HAP-1 (cell line): Measurements from ENCODE around the gene DNAI2.

Source experiments
- DNase-seq, 2 experiments: peaks; one replicate each; pipeline ENCODE4 v3.0.0-alpha.2; 2016 to 2020; ENCODE audit warnings: low spot score in 2 of 2
- H3K27me3 ChIP-seq: fragments of 250-450 bp; sonication (Bioruptor Pico); 2 replicates; pipeline ENCODE4 v1.5.1; 2020; ENCODE audit warnings: low read depth, mild to moderate bottlenecking, moderate library complexity
- H3K36me3 ChIP-seq: fragments of 250-450 bp; sonication (Bioruptor Pico); replicated peaks from 2 replicates; pipeline ENCODE4 v1.5.1; 2020; ENCODE audit warnings: mild to moderate bottlenecking
- H3K4me1 ChIP-seq: fragments of 250-450 bp; sonication (Bioruptor Pico); 2 replicates; pipeline ENCODE4 v1.5.1; 2020; ENCODE audit warnings: mild to moderate bottlenecking
- H3K4me3 ChIP-seq: fragments of 250-450 bp; sonication (Bioruptor Pico); 2 replicates; pipeline ENCODE4 v1.5.1; 2020; ENCODE audit warnings: mild to moderate bottlenecking, moderate library complexity
- H3K9me3 ChIP-seq: fragments of 250-450 bp; sonication (Bioruptor Pico); 2 replicates; pipeline ENCODE4 v1.5.1; 2020; ENCODE audit warnings: mild to moderate bottlenecking, moderate library complexity
- in situ Hi-C: fragments of 300-500 bp; cut with MboI; formaldehyde crosslinking; loops from 3 replicates; pipeline ENCODE4 v1.14.3; 2020; ENCODE audit warnings: low sequenced_read_pairs, inconsistent platforms, mixed read lengths

DNAI2 gene, protein sequence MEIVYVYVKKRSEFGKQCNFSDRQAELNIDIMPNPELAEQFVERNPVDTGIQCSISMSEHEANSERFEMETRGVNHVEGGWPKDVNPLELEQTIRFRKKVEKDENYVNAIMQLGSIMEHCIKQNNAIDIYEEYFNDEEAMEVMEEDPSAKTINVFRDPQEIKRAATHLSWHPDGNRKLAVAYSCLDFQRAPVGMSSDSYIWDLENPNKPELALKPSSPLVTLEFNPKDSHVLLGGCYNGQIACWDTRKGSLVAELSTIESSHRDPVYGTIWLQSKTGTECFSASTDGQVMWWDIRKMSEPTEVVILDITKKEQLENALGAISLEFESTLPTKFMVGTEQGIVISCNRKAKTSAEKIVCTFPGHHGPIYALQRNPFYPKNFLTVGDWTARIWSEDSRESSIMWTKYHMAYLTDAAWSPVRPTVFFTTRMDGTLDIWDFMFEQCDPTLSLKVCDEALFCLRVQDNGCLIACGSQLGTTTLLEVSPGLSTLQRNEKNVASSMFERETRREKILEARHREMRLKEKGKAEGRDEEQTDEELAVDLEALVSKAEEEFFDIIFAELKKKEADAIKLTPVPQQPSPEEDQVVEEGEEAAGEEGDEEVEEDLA

DNA sequence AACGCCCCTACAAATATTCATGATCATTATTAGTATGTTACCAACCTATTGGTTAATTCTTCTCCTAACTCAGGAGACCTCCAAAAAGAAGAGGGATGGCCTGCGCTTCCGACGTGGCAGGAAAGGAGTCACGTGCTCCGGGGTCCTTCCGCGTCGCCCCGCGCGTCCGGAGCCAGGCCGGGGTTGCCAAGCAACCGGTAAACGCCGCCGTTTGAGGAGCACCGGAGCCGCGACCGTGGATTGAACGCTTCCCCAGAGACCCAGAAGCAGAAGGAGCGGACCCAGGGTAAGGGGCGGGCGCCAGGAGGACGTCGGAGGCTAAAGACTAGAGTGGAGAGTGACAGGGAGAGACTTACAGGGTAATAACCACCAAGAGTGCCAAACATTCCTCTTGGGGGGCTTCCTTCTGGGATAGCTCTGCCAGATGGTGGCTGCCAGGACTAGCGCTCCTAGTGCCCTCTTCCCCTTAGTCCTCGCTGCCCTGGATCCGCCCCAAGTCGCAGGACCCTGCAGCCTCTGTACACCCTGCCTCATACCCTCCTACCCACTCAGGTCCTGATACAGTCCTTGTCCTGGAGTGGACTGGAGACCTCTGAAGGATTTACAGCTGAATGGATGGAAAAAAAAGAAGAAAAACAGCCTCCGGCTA lies at the start of gene DNAI2:
Gene DNAI2 (plus strand): TSS at position 175 of the 649 bp plus-strand sequence. CDS start 7,584 bp downstream, outside the sequence.
- peak in 1 of 2 experiments; percentile 33 for DNase-seq
- peaks cover 6% of the 10 kb centered on the region; the same call in 1 of the 2 replicates for H3K27me3 ChIP-seq
- H3K4me3 ChIP-seq: no peak within 1 kb of the TSS

DNA sequence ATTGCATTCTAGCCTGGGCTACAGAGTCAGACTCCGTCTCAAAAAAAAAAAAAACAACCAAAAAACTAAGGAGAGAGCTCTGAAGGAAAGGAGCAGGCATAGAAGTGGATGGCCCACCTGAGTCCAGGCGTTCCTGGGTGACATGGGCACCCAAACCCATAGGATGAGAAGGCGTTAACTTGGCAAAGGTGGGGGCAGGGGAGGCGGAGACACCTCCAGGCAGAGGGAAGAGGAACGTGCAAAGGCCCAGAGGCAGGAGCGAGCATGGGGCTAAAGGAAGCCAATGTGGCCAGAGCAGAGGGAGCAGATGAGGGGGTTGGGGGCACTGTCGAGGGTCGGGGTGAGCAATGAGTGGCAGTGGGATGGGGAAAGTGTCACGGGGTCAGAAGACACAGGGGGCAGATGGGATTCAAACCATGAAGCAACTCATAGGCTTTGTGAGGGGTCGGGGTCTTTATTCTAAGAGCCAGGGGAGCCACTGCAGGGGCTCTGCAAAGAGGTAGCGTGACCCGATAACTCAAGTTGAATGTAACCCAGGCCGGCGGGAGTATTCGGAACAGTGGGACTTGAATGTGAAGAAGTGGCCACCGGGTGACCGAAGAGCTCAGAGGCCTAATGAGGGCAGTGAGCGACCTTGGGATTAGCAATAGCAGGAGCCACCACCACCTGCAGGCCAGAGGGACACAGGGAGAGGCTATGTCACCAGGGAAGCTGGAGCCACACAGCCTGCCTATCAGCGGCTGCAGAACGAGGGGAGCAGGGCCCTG lies 48.9 kb upstream of the DNAI2 start:
- no peaks in the 10 kb centered on the region for H3K9me3 ChIP-seq
- H3K27me3 ChIP-seq: no peaks in the 10 kb centered on the region
- no peak overlapping the region for H3K4me3 ChIP-seq
- in situ Hi-C loops: loop anchor here (25.0 kb wide), 1 partner anchor 963 kb away; the partner anchor contains the start of gene CPSF4L
- H3K4me1 ChIP-seq: no peaks in the 10 kb centered on the region
- peaks cover 5% of the 10 kb centered on the region; the same call in 1 of the 2 replicates for H3K36me3 ChIP-seq
- DNase-seq: no peak

More for the DNA sequence above, at the start of gene DNAI2:
- no peaks in the 10 kb centered on the region for H3K4me1 ChIP-seq
- no peaks in the 10 kb centered on the region for H3K9me3 ChIP-seq
- in situ Hi-C loops: no loop called here
- no peaks in the 10 kb centered on the region for H3K36me3 ChIP-seq

DNA sequence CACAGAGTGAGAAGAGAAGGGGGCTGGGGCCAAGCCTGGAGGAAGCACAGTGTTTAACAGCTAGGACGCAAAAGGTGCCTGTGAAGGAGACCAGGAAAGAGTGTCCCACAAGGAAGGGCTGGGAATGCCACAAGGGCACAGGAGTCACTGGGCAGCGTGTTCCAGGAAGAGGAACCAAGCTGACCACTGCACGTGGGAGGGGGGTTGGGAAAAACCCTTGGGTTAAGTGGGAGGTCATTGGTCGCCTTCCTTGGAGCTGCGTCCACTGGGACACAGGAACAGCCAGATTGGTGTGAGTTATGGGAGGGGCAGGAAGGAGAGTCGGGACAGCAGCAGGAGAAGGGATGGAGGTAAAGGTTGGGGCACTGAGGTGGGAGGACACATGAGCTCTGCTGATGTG lies 47.8 kb upstream of the DNAI2 start:
- H3K9me3 ChIP-seq: no peaks in the 10 kb centered on the region
- no peak overlapping the region for H3K4me3 ChIP-seq
- H3K36me3 ChIP-seq: peaks cover 5% of the 10 kb centered on the region; the same call in 1 of the 2 replicates
- in situ Hi-C loops: no loop called here
- H3K27me3 ChIP-seq: no peaks in the 10 kb centered on the region
- H3K4me1 ChIP-seq: no peaks in the 10 kb centered on the region
- DNase-seq: no peak

DNA sequence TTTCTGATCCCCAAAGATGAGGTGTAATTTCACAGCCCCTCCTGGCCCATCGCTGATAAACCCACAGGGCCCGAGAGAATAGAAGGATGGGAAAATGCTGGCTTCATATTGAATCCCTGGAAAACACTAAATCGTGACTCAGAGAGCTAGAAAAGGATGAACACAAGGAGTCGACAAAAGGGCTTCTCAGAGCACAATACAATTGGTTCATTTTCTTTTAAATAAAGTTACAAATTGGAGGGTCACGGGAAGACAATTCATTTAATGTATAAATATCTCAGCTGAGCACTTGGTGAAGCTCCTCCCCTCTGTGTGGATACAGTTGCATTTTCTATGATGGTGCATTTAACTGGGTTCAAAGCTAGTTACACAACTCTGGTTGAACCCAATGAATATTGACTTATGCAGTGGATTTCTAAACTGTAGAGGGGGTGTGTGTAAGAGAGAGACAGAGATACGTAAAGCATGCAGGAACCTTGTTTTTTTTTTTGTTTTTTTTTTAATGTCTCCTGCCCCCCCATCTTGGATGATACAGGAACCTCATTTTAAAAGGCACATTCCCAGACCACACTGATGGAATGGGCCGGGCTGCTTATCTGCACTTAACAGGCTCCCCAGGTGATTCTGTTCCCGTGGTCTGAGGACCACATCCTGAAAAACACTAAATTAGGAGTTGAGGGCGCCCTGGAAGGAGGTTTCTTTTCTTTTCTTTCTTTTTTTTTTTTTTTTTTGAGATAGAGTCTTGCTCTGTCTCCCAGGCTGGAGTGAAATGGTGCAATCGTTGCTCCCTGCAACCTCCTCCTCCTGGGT lies 46.6 kb upstream of the DNAI2 start:
- no peak for DNase-seq
- Histone ChIP-seq H3K36me3 (peaks cover 5% of the 10 kb centered on the region; the same call in 1 of the 2 replicates), H3K4me1 (no peaks in the 10 kb centered on the region), H3K4me3 (no peak overlapping the region), H3K27me3 (no peaks in the 10 kb centered on the region), H3K9me3 (no peaks in the 10 kb centered on the region)
- in situ Hi-C loops: no loop called here

DNA sequence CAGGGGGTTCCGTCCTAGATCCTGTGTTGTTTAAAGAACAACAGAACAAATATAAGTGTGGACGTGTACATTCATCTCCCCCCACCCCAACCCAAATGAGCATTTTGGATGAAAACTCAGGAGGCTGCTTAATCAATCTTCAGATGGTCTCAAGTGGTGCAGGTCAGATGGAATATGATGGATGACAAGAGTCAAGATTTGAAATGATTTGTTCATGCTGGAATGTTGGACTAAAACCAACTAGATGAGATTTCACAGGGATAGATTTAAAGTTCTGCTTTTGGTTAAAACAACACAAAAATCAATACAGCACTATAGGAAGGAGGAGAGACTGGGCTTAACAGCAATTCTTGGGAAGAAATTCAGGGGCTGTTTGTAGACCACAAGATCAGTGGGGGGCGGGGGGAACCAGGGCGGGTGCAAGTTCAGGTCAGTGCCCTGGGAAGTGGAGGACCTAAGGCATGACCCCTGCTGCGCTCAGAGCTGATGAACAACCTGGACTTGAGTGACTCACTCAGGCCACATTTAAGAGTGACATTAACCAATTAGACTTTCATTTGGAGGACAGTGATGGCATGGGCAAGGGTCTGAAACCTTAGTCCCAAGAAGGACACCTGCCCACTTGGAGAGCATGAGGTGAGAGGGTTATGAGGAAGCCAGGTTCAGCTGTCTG lies 45.6 kb upstream of the DNAI2 start:
- DNase-seq: no peak
- Histone ChIP-seq H3K36me3 (peaks cover 5% of the 10 kb centered on the region; the same call in 1 of the 2 replicates), H3K4me1 (no peaks in the 10 kb centered on the region), H3K9me3 (no peaks in the 10 kb centered on the region), H3K4me3 (no peak overlapping the region), H3K27me3 (no peaks in the 10 kb centered on the region)
- in situ Hi-C loops: no loop called here

DNA sequence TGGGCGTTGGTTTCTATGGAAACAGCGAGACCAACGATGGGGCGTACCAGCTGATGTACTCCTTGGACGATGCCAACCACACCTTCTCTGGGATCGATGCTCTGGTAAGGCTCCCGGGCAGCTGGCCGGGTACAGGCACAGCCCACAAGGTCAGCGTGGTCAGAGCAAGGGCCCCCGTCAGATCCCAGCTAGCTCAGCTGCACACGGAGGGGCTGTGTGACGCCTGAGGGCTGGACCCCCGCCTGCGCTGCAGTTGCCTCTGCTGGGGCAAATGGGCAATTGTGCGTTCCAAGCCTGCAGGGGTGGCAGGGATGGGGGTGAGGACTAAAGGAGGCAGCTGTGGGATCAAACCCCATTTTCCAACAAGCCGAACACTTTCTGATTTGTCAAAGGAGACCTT lies 43.1 kb upstream of the DNAI2 start:
- no peak overlapping the region for H3K4me3 ChIP-seq
- no peaks in the 10 kb centered on the region for H3K9me3 ChIP-seq
- DNase-seq: no peak
- H3K27me3 ChIP-seq: no peaks in the 10 kb centered on the region
- no peaks in the 10 kb centered on the region for H3K36me3 ChIP-seq
- in situ Hi-C loops: no loop called here
- no peaks in the 10 kb centered on the region for H3K4me1 ChIP-seq

DNA sequence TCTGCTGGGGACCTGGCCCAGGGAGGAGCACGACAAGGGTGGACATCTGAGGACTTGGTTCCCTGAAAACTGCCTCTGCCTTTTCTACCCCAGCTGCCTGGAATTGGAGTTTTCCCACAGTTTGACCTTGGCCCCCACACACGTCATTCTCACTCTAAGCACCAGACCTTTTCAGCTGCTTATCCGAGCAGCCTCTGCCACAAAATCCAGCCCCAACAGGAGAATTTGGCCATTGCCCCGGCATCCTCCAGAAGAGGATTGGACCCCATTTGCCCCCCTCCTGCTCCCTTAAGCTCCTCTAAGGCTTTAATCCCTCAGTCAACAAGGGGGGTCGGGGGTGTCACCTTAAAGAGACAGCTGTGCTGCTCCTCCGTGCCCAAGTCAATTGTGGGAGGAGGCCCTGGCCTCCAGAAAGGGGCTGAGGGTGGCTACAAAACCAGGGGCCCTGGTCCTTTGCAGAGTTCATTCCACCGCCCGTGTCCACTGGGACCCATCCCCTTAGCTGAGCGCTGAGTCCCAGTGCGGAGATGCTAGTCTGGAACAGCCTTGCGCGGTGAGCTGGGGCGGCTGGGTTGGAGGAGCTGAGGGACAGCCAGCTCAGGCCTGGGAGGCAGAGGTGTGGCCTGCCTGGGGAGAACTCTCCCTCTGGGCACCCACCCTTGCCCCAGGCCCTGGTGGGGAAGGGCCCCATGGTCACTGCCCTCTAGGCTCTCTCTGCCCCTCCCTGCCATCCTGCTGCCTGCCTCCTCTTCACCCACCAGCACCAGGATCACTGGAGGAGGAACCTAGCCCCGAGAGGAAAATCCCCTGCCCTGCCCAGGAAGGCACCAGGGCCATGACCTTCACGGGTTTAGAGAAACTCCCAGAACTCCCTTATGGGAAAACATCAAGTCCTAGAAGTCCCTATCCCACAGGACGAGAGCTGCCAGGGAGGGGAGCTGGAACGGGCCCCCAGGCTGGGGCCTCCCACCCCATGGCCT lies 41.8 kb upstream of the DNAI2 start:
- no peaks in the 10 kb centered on the region for H3K36me3 ChIP-seq

DNA sequence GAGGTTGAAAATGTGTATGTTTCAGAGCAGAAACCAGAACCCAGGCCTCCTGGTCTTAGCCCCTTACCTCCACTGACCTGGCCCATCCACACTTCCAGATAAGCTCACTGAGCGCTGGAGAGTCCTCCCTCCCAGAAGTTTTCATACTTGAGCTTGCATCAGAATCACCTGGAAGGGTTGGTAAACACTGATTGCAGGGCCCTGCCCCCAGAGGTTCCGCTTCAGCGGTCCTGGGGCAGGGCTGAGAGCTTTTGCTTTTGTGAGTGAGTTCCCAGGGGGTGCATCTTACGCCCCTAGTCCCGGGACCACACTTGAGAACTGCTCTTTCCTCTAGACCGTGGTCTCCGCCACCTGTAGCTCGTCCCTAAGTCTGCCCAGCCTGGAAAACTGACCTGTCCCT lies 40.1 kb upstream of the DNAI2 start:
- no peak for DNase-seq
- no peaks in the 10 kb centered on the region for H3K4me1 ChIP-seq
- H3K27me3 ChIP-seq: no peaks in the 10 kb centered on the region
- H3K4me3 ChIP-seq: no peak overlapping the region
- in situ Hi-C loops: no loop called here
- H3K36me3 ChIP-seq: no peaks in the 10 kb centered on the region
- no peaks in the 10 kb centered on the region for H3K9me3 ChIP-seq

More for the DNA sequence above, 41.8 kb upstream of the DNAI2 start:
- Histone ChIP-seq H3K4me3 (no peak overlapping the region), H3K9me3 (no peaks in the 10 kb centered on the region), H3K27me3 (no peaks in the 10 kb centered on the region), H3K4me1 (no peaks in the 10 kb centered on the region)
- DNase-seq: no peak
- in situ Hi-C loops: no loop called here

DNA sequence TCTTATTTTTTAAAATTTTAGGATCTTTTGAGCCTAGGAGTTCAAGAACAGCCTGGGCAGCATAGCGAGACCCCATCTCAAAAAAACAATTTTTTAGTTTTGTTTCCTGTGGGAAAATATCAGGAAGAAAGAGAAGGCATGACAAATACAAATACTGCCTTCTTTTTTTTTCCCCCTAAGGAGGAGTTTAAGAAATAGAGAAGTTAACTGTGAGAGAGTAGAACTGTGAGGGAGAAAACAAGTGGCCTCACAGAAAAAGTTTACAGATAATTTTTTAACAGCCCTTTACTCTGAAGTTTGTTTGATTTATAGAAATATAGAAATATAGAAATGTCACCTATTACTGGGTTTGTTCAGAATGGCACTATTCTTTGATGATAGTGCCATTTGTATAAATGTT lies 39.5 kb upstream of the DNAI2 start:
- Histone ChIP-seq H3K36me3 (no peaks in the 10 kb centered on the region), H3K4me3 (no peak overlapping the region), H3K9me3 (no peaks in the 10 kb centered on the region), H3K4me1 (no peaks in the 10 kb centered on the region; the same call in 1 of the 2 replicates), H3K27me3 (no peaks in the 10 kb centered on the region)
- DNase-seq: no peak
- in situ Hi-C loops: no loop called here

DNA sequence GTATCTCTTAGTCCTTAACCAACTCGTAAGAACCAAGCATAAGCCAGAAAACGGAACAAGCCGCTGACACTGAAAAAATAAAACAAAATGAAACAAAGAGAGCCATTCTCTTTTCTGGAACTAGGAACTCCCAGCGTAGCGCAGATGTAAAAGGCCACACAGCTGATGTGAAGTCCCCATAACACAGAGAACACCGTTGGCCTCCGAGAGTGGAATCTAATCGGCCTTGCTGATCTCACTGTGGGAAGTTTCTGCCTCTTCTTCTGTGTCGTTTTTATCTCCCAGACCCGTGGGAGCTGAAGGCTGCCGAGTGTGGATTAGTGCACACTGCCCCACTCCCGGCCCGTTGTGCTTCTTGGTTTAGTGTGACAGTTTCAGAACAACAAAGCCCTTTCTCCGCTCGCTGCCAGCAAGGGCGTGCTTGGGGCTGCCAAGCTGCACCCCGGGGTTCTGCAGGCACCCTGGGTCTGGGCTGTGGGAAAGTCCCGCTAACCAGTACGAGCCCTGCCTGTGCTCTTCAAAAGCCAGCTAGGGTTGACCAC lies 38.9 kb upstream of the DNAI2 start:
- H3K4me1 ChIP-seq: no peaks in the 10 kb centered on the region; the same call in 1 of the 2 replicates
- in situ Hi-C loops: no loop called here
- DNase-seq: no peak
- no peaks in the 10 kb centered on the region for H3K27me3 ChIP-seq
- H3K4me3 ChIP-seq: no peak overlapping the region
- H3K9me3 ChIP-seq: no peaks in the 10 kb centered on the region
- H3K36me3 ChIP-seq: no peaks in the 10 kb centered on the region

DNA sequence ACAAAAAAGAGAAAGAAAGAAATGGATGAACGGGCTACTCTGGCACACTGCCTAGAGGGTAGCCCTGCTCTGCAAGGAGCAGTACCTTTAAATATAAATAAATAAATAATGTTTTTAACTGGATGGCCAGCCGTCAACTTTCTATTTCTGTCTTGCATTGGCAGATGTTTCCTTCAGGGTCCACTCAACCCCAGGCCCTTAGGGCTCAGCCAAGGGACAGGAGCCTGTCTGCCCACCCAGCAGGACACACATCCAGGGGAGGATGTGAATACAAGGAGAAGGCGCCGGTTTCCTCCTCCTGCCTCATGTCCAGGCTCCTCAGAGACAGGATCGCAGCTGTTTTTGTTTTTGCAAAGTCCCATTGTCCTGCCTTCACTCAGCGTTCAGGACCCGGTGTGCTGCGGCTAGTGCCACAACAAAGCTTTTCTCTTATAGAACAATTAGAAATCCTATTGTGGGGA lies 38.1 kb upstream of the DNAI2 start:
- Histone ChIP-seq H3K36me3 (no peaks in the 10 kb centered on the region), H3K9me3 (no peaks in the 10 kb centered on the region), H3K4me3 (no peak overlapping the region), H3K4me1 (no peaks in the 10 kb centered on the region; the same call in 1 of the 2 replicates), H3K27me3 (no peaks in the 10 kb centered on the region)
- no peak for DNase-seq
- in situ Hi-C loops: no loop called here
